Activated T-cell treated with anti-CD3 and anti-CD28 coated beads for 48 hours (primary cell): ENCODE results near the gene AKAP13.
A peak's percentile ranks its signal among the peaks of the same experiment; 100 is the strongest.
"Not testable (repeated sequence)": the region's sequence is repeated elsewhere in the genome, so short reads cannot be mapped to it uniquely, and the experiment has no call there.

Source experiments
- DNase-seq: peaks from one replicate; pipeline ENCODE4 v3.0.0-alpha.2; 2020; ENCODE audit warnings: low read depth

AKAP13 gene

DNA sequence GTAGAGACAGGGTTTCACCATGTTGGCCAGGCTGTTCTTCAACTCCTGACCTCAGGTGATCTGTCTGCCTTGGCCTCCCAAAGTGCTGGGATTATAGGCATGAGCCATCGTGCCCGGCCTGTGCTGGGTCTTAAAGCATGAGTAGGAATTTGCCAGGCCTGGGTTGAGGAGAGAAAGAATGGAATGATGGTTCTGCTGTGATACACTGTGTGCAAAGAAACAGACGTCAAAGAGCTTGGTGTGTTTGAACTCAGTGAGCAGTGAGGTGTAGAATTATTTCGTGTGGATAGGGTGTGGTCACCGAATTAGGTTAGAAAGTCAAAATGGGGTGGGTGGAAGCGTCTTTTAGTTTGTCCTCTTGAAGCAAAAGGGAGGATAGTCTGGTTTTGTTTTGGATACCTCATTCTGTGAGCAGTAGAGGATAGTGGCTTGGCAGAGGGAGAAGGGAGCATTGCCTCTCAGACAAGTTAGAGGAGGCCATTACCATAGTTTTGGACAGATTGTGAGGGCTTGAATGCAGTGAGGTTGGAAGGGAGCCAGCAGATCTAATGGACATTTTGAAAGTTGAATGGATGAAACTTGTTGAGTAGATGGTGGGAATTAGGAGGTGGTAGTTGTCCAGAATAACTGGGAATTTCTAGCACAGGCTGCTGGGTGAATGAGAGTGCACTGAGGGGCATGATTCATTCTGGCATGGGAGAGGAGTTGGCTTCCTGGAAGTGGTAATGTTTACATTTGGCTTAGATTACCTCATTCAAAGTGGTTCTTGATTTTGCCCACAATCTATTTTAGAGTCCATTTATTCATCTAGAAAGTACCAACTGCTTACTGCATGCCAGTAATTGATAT, 27.2 kb downstream of the AKAP13 start:
- peak; percentile 12 for DNase-seq

DNA sequence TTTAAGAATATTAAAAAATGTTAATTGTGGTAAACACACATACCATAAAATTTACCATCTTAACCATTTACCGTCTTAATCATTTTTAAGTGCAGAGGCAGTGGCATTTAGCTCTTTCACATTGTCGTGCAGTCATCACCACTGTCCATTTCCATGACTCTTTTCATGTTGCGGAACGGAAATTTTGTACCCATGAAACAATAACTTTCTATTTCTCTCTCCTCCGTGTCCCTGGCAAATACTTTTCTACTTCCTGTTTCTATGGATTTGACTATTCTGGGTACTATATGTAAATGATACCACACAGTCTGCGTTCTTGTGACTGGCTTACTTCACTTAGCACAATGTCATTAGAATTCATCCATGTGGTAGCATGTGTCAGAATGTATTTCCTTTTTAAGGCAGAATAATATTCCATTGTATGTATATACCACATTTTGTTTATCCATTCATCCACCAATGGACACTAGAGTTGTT, 27.9 kb downstream of the AKAP13 start:
- DNase-seq: peak; percentile 15

DNA sequence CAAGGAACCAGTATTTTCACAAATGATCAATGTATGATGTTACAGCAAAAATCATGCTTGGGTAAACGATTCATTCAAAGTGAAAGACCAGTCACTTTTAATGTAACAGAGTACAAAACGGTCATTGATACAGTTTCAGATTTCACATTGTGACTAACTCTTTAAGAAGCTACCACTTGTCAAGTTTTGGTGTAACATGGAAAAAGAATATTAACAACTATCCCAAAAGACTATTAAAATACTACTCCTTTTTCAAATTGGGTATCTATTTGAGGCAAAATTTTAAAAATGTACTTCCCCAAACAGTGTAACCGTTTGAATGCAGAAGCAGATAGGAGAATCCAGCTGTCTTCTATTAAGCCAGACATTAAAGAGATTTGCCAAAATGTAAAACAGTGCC, 31.7 kb downstream of the AKAP13 start:
- no peak for DNase-seq

DNA sequence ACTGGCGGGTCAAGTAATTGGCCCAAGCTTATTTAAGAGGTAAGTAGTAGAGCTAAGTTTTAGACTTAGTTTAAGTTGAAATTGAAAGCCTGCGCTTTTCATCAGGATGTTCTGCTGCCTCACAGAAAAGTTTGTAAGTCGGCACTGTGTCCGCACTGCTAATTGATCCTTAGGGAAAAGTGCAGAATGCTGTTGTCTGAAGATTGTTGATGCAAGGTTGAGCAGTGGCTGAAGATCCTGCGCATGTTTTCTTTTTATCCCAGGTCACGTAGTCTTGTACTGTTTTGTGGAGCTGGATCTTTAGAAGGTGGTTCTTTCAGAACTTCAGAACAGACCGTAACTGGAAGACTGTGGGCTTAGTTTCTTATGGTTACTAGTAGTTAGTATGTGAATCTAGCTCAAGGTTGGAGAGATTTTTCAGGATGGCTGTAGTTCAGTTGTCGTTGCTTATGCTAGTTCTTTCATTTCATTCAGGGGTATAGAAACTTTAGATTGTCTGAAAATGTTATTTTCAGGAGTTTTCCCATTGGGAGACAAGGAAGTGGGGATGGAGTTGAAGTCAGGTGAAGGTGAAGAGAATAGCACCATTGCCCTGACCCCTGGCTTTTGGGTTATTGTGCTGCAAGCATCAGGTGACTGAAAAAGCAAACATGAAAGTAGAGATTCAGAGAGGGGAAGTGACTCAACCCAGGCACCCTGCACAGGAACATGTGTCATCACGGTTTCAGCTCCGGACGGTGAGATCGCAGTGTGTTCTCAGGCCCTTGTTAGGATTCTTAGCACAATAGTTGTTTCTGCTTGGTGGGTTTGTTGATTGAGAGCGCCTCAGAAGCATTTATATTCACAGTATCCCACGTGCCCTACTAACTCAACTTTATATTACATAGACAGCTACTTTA, 32.8 kb downstream of the AKAP13 start:
- DNase-seq: peak; percentile 64

DNA sequence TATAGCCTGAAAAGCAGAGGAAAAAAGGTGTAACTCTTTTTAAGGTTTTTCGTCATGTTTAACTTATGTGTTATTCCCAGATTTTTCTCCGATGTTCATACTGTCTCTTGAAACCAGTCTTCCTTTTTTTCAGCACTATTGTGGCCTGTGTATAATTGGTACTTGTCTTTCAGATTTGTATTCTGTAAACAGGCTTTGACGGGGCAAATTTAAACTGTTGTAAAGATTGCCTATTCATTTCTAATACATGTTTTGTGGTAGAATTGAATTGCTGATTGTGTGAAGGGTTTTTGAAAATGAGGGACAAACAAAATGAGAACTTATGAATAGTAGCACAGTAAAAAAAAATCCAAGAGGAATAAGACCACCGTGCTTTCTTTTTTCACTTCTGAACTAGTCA, 33.6 kb downstream of the AKAP13 start:
- no peak for DNase-seq

DNA sequence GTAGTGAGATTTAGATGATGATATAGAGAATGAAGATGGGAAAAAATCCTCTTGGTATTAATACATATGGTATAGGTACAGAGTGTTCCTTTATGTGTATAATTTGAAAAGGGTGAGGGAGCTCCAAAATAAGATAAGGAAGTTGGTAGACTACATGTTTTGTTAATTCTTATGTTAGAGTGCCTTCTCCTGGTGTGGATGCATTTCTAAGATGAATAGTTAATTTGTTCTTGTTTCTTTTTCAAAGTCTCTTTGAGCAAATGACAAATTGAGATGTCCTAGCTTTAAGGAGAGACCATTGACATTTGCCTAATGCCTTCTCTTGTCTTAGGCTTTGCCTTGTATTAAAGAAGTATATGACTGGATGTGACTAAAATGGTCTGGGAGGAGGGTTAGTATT, 34.1 kb downstream of the AKAP13 start:
- no peak for DNase-seq

DNA sequence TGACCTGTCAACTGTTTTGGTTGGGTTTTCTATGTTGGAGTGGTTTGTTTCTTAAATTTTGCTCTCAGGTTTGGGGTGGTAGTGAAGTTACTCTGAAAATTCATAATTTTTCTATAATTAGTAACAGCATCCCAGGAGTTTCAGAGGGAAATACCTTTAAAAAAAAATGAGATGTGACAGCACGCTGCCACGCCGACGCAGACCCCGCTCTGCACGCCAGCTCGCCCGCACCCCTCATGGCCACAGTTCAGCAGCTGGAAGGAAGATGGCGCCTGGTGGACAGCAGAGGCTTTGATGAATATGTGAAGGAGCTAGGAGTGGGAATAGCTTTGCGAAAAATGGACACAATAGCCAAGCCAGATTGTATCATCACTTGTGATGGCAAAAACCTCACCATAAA, 34.6 kb downstream of the AKAP13 start:
- DNase-seq: no peak

DNA sequence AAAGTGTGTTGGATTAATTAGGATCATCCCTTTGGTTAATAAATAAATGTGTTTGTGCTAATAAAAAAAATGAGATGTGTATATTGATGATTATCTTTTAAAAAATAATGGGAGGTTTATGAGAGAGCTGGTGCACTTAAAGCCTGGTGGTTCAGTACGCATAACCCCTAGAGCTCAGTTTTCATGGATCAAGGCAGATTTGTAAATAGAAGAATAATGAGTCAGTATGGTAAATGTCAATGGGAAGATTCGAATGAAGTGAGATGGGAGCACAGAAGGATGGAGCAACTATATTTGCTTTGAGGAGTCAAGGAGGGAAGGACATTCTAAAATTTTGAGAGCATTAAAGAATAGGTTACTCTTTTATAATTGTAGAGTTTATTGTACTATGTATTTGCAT, 35.4 kb downstream of the AKAP13 start:
- no peak for DNase-seq

DNA sequence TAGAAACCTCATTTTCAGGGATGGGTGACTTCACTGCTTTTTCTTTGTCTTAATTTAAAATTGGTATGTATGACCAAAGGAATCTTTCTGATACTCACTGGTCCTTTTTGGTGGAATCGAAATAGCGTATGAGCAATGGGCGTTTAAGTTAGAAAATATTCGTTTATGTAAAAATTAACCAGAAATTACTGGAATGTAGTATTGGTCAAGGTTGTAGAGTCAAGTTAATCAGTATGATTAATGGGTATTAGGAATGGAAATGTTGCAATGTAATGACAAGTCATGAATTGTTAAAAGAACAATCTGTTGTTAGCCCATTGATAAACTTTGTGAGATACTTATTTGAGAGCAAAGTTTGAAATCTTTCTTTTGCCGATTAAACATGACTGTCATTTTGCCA, 36.9 kb downstream of the AKAP13 start:
- DNase-seq: no peak

DNA sequence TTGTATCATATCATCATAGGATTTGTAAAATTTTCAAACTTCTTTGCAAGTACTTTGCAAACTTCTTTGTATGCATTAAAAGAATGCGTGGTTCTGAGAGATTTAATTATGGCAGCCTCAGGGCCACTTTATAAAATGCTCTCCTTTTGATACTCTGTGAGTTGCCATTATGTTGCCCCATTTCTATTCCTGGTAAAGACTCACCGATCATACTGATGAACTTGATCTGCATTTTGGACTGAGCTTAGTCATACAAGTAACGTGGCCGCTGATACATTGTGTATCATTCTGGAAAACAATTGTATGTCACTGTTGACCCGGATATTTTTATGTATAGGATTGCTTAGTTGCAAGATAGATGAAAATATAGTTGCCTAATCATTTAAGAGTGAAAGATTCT, 38.8 kb downstream of the AKAP13 start:
- no peak for DNase-seq

DNA sequence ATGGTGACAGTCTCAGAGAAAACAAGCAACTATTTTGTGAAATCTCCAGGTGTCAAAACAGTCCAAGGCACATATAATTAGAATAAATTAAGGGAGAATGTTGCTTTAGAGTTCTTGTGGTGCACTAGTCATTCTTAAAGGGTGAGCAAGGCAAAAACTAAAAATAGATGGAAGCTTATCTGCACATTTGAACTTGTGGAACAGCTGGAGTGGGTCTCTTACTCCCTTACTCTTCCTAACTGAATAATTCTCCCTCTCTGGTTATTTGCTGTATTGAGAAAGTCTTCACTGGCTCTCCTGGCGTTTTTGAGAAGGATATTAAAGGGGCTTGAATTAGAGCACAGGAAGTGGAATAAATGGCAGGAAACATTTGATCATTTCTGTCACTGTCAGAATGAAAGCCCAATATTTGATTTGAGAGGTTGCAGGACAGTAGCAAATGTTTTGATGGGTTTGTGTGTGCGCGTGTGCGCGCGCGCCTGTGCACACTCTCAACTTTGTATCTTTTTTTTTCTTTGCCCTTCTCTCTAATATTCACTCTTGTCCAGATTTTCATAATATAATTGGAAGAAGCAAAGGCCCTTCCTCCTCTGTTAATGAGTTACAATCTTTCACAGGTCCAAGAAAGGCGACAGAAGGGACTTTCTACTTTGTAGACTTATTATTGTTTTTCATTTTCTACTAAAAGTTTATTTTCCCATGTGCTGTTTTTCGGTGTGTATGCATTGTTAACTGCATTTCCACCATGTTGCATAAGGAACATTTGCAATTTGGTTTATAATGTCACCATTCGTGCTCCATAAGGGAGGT, 40.9 kb downstream of the AKAP13 start:
- DNase-seq: no peak

DNA sequence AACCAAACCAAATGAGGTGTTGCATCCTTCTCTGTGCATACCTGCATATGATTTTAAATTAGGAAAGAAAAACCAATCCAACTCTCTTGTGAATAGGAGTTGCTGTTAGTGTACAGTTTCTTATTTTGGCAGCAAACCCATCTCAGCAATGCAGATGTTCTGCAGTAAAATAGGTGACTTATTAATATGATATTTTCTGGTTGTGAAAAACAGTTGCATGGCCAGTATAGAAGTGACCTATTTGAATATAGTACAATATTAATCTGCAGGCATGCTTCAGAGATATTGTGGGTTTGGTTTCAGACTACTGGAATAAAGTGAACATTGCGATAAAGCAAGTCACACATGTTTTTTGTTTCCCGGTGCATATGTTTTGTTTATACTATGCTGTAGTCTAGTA, 42.2 kb downstream of the AKAP13 start:
- no peak for DNase-seq

DNA sequence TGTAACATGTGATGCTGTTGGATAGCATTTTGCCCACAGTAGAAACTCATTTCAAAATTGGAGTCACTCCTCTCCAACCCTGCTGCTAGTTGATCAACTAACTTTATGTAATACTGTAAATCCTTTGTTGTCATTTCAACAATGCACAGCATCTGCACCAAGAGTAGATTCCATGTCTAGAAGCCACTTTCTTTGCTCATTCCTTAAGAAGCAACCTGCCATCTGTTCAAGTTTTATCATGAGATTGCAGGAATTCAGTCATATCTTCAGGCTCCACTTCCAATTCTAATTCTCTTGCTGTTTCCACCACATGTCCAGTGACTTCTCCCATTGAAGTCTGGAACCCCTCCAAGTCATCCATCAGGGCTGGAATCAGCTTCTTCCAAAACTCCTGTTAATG, 42.9 kb downstream of the AKAP13 start:
- DNase-seq: no peak

DNA sequence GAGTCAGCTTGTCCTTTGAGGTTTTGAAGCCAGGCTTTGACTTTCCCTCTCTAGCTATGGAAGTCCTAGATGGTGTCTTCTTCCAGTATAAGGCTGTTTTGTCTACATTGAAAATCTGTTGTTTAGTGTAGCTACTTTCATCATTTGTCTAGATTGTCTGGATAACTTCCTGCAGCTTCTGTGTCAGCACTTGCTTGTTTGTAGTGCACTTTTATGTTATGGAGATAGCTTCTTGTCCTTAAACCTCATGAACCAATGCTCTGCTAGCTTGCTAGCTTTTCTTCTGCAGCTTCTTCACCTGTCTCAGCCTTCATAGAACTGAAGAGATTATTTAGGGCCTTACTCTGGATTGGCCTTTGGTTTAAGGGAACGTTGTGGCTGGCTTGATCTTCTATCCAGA, 43.8 kb downstream of the AKAP13 start:
- no peak for DNase-seq

DNA sequence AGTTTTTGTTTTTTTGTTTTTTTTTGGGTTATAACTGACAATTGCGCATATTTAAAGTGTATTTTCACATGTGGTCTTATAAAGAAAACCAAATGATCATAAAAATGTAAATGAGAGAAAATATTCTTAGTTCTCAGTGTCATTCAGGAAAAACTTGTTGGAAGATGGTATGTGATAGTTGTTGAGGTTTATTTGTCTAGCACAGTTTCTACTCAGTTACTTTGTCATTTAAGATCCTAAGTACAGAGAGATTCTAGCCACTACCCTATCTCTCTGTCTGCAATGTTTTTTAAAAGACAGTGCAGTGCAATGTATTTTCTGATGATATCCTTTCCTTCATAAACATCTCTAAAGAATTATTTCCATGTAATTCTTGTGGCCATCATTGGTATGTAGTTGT, 46.1 kb downstream of the AKAP13 start:
- DNase-seq: no peak

DNA sequence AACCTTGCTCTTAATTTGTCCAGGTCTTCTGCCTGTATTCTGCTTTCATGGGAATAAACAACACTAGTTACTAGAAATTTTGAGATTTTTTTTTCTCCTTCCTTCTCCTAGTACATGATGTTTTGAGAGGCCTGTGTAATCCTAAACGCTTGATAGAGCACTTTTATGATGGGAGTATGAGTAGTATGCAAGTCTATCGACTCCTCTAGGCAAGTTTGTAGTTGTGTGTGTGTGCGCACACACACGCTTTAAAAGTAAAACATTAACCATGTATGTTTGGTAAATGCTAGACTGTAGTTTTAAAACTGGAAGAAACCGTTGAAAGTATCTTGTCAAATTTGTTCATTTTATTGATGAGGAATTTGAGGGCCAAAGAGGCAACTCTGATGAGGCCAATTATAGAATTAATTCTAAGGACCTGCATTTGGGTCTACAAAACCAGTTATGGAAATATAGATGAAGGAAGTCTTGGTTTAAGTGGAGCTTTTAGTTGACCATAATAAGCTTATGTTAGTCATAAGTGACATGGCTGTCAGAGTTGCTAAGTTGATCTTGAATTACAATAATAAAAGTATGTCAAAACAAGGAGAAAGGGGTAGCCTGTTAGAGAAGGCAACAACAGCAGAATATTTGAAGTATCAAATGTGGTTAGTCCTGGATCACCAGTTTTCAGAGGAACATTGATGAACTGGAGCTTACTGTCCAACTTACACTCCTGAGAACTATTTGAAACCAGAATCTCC, 47.1 kb downstream of the AKAP13 start:
- no peak for DNase-seq

DNA sequence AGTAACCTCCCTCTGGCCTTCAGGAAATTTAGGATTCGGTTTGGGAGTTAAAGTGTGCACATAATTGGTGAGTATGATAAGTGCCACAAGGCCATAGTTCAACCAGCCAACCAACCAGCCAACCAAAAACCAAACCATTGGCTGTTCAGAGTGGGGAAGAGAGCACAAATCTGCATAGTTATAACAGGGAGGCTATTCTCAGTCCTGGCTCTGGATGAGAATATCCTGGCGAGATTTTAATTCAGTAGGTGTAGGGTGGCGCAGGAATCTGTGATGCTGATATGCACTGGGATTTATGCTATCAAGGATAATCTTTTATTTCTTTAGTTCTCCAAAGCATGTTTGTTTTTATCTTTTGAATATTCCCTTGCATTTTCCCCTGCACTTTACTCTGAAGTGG, 49.1 kb downstream of the AKAP13 start:
- no peak for DNase-seq

DNA sequence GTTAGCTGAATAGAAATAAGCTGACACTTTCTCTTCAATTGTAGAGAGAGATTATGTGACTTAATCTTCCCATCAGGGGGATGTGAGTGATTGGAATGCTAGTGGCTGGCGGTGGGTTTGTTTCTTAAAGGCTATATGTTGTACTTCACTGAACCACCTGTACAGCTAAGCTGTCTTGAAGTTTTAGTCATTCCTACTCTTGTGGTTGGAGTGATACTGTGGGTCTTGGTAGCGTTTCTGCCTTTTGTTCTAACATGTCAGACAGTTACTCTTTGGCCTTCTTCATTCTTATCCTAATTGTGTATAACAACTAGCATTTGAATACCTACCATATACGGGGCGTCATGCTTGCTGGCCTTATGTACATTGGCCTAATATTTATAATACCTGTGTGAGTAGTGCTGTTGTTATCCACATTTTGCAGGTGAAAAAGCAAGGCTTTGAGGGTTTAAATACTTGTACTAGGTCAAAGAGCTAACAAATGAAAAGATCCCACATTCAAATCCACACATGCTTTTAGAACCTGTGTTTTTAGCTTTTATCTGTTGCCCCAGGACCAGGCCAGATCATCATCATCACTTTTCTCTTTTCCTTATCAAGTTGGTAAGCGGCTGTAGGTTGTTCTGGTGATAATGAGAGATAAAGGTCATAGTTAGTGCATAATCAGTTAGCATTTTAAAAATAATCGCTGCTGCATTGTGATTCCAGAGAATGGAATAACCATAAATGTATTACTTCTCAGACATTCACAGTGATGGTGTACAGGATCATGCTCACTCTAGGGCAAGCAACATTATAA, 50.2 kb downstream of the AKAP13 start:
- DNase-seq: no peak

DNA sequence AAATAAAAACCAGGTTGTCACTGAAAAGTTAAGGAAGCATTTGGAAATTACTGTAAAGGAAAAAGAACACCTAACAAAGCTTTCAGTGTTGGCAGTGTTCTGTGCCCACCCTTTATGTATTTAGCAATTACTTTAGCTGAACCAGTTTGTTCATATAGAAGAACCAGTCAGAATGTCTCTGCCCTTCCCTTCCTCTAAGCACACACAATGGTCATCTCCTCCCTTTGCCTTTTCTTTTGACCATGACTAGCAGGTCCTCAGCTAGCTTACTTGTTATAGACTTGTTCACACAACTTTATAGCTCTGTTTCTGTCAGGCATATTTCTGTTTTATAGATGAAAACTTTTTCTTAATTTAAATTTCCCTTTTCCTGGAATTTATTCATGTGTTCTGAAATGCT, 59.6 kb downstream of the AKAP13 start:
- DNase-seq: no peak

DNA sequence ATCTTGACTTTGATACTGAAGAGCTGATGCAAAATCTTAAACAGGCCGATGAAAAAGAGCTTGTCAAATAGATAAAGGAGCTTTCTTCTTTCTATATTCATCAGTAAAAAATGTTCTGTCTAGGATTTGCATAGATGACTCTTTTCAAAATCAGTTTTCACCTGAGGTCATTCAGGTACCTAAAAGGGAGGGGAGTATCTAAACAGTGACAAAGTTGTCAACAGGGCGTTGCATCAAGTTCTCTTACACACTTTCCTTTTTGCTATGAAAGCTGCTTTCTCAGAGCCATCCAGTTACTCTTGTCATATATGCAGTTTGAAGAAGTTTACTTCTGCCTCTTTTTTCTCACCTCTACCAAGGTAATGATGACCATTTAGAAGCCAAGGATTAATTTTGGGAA, 60.0 kb downstream of the AKAP13 start:
- DNase-seq: no peak

DNA sequence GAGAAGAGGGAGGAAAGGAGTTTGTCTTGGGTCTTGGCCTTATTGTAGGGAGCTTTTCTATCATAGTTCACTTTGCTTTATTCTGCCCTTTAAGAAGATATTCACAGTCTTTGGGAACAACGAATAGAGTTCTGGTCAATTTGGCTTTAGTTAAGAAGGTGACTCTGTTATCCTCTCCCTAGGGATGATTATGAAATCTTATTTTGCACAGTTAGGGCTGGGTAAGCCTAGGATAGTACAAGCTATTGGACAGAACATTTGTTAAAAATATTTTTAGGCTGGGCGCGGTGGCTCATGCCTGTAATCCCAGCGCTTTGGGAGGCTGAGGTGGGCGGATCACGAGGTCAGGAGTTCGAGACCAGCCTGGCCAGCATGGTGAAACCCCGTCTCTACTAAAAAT, 61.5 kb downstream of the AKAP13 start:
- not testable (repeated sequence) for DNase-seq
